T-helper 17 cell (primary cell): Measurements from ENCODE around the gene LHX3. TPM values are rescaled to one million over a fixed set of nuclear protein-coding genes. Genes with fewer than 3 reads are reported as not detected.
"Not testable (repeated sequence)": the region's sequence is repeated elsewhere in the genome, so short reads cannot be mapped to it uniquely, and the experiment has no call there.

Experiments
- ATAC-seq: fragments of 150-1000 bp; cut with Tn5 transposase; 2 replicates; pipeline ENCODE4 v1.10.0; 2021; ENCODE audit warnings: mild to moderate bottlenecking, moderate library complexity
- DNase-seq, 3 donors: peaks; one replicate each; pipeline versions ENCODE4 v3.0.0 to v3.0.0-alpha.2; 2020 to 2021
- H3K9me3 ChIP-seq: one replicate; pipeline ENCODE4 v1.7.0; 2013; ENCODE audit warnings: low read length, mild to moderate bottlenecking; ENCODE audit not compliant: control insufficient read depth, poor library complexity, severe bottlenecking
- H3K27ac Mint-ChIP-seq: one replicate; pipeline ENCODE4 v1.8.0; 2022; ENCODE audit warnings: mild to moderate bottlenecking, moderate library complexity, mixed read lengths
- H3K27me3 Mint-ChIP-seq: one replicate; pipeline ENCODE4 v1.8.0; 2022; ENCODE audit warnings: mixed read lengths
- H3K36me3 Mint-ChIP-seq: one replicate; pipeline ENCODE4 v1.8.0; 2022; ENCODE audit warnings: low read depth, mixed read lengths
- H3K4me1 Mint-ChIP-seq: one replicate; pipeline ENCODE4 v1.8.0; 2022; ENCODE audit warnings: mild to moderate bottlenecking, mixed read lengths
- H3K4me3 Mint-ChIP-seq: one replicate; pipeline ENCODE4 v1.8.0; 2022; ENCODE audit warnings: mild to moderate bottlenecking, moderate library complexity, mixed read lengths
- total RNA-seq, 4 donors: library from RNA in 2 of 4; stranded (reverse) in 2 of 4; gene quantifications; one replicate each; pipeline ENCODE4 v1.2.3 and lab custom pipeline; 2022 to 2026

LHX3 gene
- total RNA-seq, 2 donors from 2014 or later, result 0.10 to 0.18 TPM

DNA sequence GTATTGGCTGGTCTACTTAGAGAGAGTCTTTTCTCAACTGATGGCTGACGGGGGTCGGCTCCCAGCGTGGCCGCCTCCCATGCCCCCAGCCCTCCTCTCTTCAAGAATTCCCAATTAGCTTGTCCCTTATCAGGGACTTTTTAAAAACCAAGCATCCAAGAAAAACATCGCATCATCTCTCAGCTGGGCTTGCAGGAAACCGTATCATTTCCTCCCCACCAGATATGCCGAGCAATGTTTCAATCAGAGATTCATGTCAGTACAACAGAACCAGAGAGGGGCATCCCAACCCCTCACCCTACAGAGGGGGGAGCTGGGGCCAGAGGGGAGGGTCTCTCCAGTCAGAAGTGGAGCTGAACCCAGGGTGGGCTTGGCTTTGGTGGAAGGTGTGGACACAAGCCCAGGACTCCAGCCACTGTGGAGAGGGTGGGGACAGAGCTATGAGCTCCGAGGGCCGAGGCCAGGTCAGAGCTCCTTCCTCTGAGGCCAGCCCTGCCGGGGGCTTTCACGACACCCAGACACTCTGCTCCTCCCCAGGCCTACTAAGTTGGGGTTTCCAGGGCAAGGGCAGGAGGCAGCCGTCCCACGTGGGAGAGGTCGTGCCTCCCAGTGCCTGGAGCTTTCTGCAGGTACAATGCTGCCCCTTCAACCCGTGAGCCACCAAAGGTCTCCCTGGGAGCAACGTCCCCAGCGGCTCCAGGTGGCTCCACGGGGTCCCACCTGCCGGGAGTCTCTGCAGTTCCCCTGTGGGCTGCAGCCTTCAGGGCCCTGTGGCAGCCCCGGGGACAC, 47.3 kb downstream of the LHX3 start:
- H3K4me3 Mint-ChIP-seq, result no peak overlapping the region
- H3K27me3 Mint-ChIP-seq, result peaks cover 26% of the 10 kb centered on the region
- H3K36me3 Mint-ChIP-seq, result no peaks in the 10 kb centered on the region
- H3K27ac Mint-ChIP-seq, result no peak overlapping the region
- ATAC-seq (no peak), DNase-seq (no peak)
- no peaks in the 10 kb centered on the region for H3K9me3 ChIP-seq
- H3K4me1 Mint-ChIP-seq, result no peaks in the 10 kb centered on the region

DNA sequence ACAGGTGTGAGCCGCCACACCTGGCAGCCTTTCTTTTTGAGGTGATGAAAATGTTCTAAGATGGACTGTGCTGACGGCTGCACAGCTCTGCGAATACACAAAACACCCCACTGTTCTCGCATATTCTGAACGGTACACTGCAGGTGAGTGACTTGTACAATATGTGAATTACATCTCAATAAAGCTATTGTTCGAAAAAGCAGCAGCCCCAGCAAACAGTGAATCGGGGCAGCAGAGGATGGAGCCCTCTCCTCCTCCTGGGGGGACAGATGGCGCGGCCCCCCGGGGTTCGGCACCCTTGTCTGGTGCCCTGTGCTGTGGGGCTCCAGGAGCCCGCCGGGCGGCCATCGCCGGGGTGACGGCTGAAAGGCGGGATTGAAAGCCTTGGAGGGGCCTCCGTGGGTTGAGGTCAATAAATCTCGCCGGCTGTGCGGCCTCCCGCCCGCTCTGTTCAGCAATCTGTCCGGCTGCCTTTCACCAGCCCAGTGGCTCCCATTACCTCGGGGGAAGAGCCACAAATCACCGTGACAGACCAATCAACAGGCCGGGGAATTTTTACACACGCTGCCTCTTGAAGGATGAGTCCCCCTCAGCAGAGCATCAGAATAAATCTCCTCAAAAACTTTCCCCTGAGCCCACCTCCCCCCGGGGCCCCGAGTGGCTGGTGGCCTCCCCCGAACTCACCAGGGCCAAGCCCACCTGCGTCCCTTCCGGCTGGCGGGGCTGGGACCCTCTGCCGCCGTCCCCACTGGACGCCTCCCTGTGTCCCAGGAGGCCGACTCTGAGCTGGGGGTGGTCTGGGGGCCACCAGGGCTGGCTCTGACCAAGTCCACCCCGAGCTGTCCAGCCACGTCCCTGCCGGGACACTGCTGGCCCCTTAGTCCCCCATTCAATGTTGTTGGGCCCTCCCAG, 48.5 kb downstream of the LHX3 start:
- no peak for ATAC-seq

DNA sequence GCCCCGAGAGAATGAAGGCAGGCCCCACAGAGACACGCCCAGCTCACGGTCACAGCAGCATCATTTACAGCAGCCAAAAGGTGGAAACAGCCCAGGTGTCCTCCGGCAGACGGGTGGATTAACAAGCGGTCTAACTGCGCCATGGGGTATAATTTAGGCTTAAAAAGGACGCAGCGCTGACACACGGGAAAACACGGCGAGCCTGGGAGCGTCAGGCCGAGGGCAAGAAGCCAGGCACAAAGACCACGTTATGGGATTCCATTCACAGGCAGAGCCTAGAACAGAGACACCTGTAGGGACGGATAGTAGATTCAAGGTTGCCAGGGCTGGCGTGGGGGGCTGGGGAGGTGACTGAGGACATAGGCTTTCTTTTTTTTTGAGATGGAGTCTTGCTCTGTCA, 49.4 kb downstream of the LHX3 start:
- H3K4me1 Mint-ChIP-seq, result no peaks in the 10 kb centered on the region
- H3K27ac Mint-ChIP-seq, result no peak overlapping the region

More for the DNA sequence above, 48.5 kb downstream of the LHX3 start:
- Mint-ChIP-seq H3K4me1 (no peaks in the 10 kb centered on the region), H3K27ac (no peak overlapping the region), H3K36me3 (no peaks in the 10 kb centered on the region), H3K27me3 (peaks cover 26% of the 10 kb centered on the region), H3K4me3 (no peak overlapping the region)
- no peaks in the 10 kb centered on the region for H3K9me3 ChIP-seq
- DNase-seq, result no peak

DNA sequence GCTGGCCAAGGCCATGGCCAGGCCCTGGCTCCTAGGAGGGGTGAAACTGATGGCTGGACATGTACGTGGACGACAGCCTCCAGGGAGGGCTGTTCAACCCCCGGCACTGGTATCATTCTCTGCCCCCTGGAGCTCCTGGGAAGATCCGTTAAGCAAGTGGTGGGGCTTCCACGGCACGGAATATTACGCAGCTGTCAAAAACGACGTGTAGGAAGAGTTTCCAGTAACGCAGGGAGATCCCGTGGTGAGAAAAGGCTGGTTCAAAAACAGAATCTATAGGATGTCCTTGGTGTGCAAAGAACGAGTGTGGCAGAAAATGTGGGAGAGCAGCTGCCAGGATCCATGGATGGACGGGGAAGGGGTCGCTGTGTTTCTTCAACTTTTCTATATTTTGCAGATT, 50.0 kb downstream of the LHX3 start:
- Mint-ChIP-seq H3K4me3 (no peak overlapping the region), H3K4me1 (no peaks in the 10 kb centered on the region), H3K27me3 (peaks cover 22% of the 10 kb centered on the region), H3K27ac (no peak overlapping the region), H3K36me3 (no peaks in the 10 kb centered on the region)
- H3K9me3 ChIP-seq, result no peaks in the 10 kb centered on the region
- DNase-seq, result no peak
- no peak for ATAC-seq

More for the DNA sequence above, 49.4 kb downstream of the LHX3 start:
- Mint-ChIP-seq H3K4me3 (no peak overlapping the region), H3K36me3 (no peaks in the 10 kb centered on the region), H3K27me3 (peaks cover 26% of the 10 kb centered on the region)
- no peak for DNase-seq
- no peak for ATAC-seq
- H3K9me3 ChIP-seq, result no peaks in the 10 kb centered on the region

DNA sequence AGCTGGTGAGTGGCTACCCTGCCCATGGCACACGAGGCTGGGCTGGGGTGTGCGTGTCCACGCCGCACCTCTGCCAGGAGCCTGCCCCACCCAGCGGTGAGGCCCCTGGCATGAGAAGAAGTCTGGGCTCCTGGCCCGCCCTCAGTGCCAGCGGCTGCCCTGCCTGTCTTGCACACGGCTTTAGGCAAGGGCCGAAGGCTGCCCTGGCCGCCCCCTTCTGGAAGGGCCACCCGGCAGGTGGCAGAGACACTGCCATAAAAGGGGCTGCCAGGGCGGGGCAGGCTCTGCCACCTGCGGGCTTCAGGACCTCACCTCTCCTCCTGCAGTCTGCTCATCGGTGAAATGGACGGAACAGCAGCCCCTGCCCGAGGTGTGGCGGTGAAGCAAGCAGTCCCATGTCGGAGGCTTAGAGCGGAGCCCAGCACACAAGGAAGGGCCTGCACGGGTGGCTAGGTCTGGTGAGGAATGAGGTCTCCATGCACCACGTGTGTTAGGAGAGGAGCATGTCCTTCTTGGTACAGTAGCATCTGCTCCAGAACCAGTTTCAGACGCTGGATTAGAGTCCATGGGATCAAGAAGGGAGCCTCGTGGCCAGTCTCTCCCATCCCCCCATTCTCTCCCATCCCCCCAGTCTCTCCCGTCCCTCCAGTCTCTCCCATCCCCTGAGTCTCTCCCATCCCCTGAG, 51.4 kb downstream of the LHX3 start:
- H3K36me3 Mint-ChIP-seq, result no peaks in the 10 kb centered on the region
- H3K4me3 Mint-ChIP-seq, result no peak overlapping the region
- no peak overlapping the region for H3K27ac Mint-ChIP-seq
- H3K27me3 Mint-ChIP-seq, result peaks cover 19% of the 10 kb centered on the region
- ATAC-seq (no peak), DNase-seq (no peak)
- no peaks in the 10 kb centered on the region for H3K4me1 Mint-ChIP-seq
- H3K9me3 ChIP-seq, result no peaks in the 10 kb centered on the region

DNA sequence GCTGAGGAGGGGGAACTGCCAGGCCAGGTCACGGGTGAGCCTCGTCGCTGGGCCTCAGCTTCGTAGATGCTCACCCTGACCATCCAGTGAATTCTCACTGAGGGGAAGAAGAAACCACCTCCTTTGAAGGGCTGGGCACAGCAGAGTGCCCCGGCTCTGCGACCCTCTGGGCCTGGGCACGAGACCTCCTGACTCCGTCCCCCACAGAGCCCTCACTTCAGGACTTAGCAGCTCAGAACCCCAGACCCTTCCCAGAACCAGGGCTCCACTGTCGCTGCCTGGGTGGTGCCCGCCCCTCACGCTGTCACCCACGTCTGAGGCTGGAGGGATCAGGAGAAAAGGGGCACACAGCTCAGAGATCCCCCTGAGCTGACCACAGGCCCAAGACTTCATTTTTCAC, 52.0 kb downstream of the LHX3 start:
- peaks cover 19% of the 10 kb centered on the region for H3K27me3 Mint-ChIP-seq
- no peaks in the 10 kb centered on the region for H3K36me3 Mint-ChIP-seq
- no peak overlapping the region for H3K27ac Mint-ChIP-seq
- H3K4me3 Mint-ChIP-seq, result no peak overlapping the region
- no peaks in the 10 kb centered on the region for H3K4me1 Mint-ChIP-seq
- DNase-seq (no peak), ATAC-seq (no peak)
- H3K9me3 ChIP-seq, result no peaks in the 10 kb centered on the region

DNA sequence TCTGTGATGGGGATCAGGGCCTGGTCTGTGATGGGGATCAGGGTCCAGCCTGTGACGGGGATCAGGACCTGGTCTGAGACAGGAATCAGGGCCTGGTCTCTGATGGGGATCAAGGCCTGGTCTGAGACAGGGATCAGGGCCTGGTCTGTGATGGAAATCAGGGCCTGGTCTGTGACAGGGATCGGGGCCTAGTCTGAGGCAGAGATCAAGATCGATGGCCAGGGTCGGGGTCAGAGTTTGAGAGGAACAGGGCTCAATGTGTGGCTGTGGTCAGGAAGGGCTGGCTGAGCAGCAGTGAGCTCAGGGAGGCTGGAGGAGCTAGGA, 52.4 kb downstream of the LHX3 start:
- Mint-ChIP-seq H3K4me1 (no peaks in the 10 kb centered on the region), H3K27ac (peak overlapping the region; percentile 34), H3K27me3 (peaks cover 18% of the 10 kb centered on the region), H3K4me3 (no peak overlapping the region), H3K36me3 (no peaks in the 10 kb centered on the region)
- DNase-seq (no peak), ATAC-seq (no peak)
- no peaks in the 10 kb centered on the region for H3K9me3 ChIP-seq

DNA sequence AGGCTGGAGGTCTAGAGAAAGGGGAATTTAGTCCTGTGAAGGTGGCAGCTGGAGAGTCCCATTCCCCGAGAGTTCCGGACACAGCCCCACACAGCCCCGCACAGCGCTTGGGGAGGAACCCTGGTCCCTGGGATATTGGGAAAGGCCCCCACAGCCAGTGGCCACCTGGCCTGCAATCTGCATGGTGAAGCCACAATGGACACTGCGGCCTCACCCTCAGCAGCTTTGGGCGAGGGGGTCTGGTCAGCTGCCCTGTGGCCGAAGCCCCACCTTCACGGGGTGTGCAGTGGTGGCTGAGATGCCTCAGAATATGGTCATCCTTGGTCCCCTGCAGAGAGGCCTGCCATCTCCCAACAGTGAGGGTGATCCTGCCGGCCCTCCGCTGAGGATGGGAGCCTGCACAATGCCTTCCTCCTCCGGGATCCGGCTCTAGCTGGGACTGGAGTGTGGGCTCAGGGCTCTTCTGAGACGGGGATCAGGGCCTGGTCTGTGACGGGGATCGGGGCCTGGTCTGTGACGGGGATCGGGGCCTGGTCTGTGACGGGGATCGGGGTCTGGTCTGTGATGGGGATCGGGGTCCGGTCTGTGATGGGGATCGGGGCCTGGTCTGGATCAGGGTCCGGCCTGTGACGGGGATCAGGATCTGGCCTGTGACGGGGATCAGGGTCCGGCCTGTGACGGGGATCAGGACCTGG, 52.9 kb downstream of the LHX3 start:
- ATAC-seq (no peak), DNase-seq (no peak)
- Mint-ChIP-seq H3K4me3 (no peak overlapping the region), H3K36me3 (no peaks in the 10 kb centered on the region), H3K27me3 (peaks cover 13% of the 10 kb centered on the region), H3K4me1 (no peaks in the 10 kb centered on the region), H3K27ac (peak overlapping the region; percentile 34)
- H3K9me3 ChIP-seq, result no peaks in the 10 kb centered on the region

DNA sequence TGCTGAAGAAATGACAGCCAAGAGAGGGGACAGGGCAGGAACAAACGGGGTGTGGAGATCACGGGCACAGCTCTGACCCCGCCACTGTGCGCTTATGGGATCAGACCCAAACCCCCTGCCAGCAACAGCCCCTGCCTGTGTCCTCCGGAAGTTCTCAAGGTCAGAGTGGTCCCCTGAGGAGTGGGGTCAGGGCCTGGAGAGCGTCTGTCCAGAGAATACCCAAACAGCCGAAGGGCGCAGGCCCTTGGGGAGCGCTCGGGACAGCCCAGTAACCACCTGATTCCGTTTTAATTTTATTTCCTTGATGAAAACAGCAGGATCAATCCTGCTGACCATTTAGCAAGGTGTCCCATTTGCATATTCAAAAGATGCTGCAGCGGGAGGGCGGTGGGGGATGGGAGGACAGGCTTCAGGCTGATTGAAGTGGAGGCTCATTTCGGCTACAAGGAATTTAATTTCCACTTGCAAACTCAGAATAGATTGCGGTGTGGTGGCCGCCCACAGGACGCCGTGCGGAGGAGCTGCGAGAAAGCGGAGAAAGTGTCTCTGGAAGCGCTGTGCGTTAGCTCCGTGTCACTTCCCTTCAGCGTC, 53.6 kb downstream of the LHX3 start:
- no peaks in the 10 kb centered on the region for H3K36me3 Mint-ChIP-seq
- H3K27me3 Mint-ChIP-seq, result peaks cover 13% of the 10 kb centered on the region
- H3K9me3 ChIP-seq, result no peaks in the 10 kb centered on the region
- DNase-seq (no peak), ATAC-seq (no peak)
- H3K4me3 Mint-ChIP-seq, result no peak overlapping the region
- H3K27ac Mint-ChIP-seq, result no peak overlapping the region
- H3K4me1 Mint-ChIP-seq, result no peaks in the 10 kb centered on the region

DNA sequence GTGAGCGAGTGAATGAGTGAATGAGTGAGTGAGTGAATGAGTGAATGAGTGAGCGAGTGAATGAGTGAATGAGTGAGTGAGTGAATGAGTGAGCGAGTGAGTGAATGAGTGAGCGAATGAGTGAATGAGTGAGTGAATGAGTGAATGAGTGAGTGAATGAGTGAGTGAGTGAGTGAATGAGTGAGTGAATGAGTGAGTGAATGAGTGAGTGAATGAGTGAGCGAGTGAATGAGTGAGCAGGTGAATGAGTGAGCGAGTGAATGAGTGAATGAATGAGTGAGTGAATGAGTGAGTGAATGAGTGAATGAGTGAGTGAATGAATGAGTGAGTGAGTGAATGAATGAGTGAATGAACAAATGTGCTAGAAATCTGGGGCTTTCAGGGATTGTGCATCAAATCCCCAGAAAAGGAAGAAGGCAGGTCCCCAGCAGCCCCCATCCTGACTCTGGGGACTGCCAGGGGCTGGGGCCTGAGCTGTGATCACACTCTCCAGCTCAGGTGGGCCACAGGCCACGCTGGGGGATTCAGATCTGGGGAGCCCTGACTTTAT, 54.2 kb downstream of the LHX3 start:
- H3K27me3 Mint-ChIP-seq, result peaks cover 19% of the 10 kb centered on the region
- H3K36me3 Mint-ChIP-seq, H3K9me3 ChIP-seq, H3K27ac Mint-ChIP-seq, DNase-seq, ATAC-seq, H3K4me3 Mint-ChIP-seq, H3K4me1 Mint-ChIP-seq: not testable (repeated sequence)

DNA sequence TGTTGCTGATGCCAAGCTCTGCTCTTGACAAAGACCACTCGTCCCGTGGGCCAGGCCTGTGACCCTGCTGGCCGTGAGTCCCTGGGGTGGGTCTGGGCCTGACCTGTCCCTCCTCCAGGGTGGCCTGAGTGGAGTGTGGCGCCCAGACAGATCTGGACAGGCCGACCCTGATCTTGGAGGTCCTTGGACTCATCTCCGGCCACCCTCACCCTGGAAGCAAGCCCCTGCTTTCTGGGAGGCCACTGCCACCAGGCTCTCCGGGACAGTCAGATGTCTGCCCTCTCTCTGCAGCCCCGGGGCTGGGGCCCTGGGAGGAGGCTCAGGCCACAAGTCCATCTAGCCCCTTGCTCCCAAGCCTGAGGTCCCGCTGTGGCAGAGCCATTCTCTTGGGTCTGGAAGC, 55.1 kb downstream of the LHX3 start:
- Mint-ChIP-seq H3K27ac (no peak overlapping the region), H3K27me3 (peaks cover 19% of the 10 kb centered on the region), H3K4me1 (no peaks in the 10 kb centered on the region), H3K4me3 (no peak overlapping the region), H3K36me3 (no peaks in the 10 kb centered on the region)
- DNase-seq (no peak), ATAC-seq (no peak)
- H3K9me3 ChIP-seq, result no peaks in the 10 kb centered on the region

DNA sequence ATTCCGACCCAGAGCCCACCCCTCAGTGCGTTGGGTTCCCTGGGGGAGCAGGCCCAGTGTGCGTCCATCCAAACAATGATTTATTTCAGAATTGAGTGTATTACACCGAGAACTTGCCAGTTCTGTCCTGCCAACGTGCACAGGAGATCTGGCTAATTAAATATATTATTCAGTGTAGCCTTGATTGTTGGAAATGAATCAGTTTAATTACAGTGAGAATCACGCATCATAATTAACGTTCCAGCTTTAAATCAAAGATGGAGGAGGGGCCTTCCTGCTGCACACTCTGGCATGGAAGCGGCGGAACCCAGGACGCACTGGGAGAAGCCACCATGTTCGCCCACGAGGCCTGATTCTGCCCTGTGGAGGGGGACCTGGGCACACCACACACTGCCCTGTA, 55.6 kb downstream of the LHX3 start:
- no peak overlapping the region for H3K4me3 Mint-ChIP-seq
- H3K4me1 Mint-ChIP-seq, result no peaks in the 10 kb centered on the region
- DNase-seq (no peak), ATAC-seq (no peak)
- no peaks in the 10 kb centered on the region for H3K9me3 ChIP-seq
- no peaks in the 10 kb centered on the region for H3K36me3 Mint-ChIP-seq
- H3K27ac Mint-ChIP-seq, result no peak overlapping the region
- H3K27me3 Mint-ChIP-seq, result peaks cover 23% of the 10 kb centered on the region
